Ectodermal cell (in vitro differentiated cells): ENCODE data around the gene PLLP.

Experiments used
- H3K27ac ChIP-seq: 2 replicates; pipeline ENCODE4 v1.7.0; 2013; ENCODE audit warnings: mild to moderate bottlenecking, low read depth, low read length; ENCODE audit not compliant: insufficient read depth, poor library complexity, severe bottlenecking
- H3K27me3 ChIP-seq: 2 replicates; pipeline ENCODE4 v1.7.0; 2013; ENCODE audit warnings: mild to moderate bottlenecking, low read length; ENCODE audit not compliant: insufficient read depth, control insufficient read depth, poor library complexity, severe bottlenecking
- H3K36me3 ChIP-seq: one replicate; pipeline ENCODE4 v1.7.0; 2013; ENCODE audit warnings: low read length; ENCODE audit not compliant: control insufficient read depth, insufficient read depth
- H3K4me1 ChIP-seq: one replicate; pipeline ENCODE4 v1.7.0; 2013; ENCODE audit warnings: low read length; ENCODE audit not compliant: control insufficient read depth, insufficient read depth
- H3K4me3 ChIP-seq: 2 replicates; pipeline ENCODE4 v1.7.0; 2013; ENCODE audit warnings: low read depth, low read length, control low read depth; ENCODE audit not compliant: insufficient read depth
- H3K9me3 ChIP-seq: 2 replicates; pipeline ENCODE4 v1.7.0; 2013; ENCODE audit warnings: mild to moderate bottlenecking, low read length, moderate library complexity; ENCODE audit not compliant: control insufficient read depth
- WGBS, 2 experiments: methylation state at CpG; one replicate each; pipeline ENCODE4 v1.1.7; 2013; ENCODE audit warnings: missing lambda C conversion rate in 2 of 2; 5-methylcytosine and 5-hydroxymethylcytosine counted together

The PLLP gene

GRCh38 chr16:57256601-57257395 lies 27.7 kb downstream of the PLLP start:
- Histone ChIP-seq H3K27me3 (no peaks in the 10 kb centered on the region), H3K9me3 (no peaks in the 10 kb centered on the region), H3K27ac (no peak overlapping the region), H3K4me3 (no peak overlapping the region), H3K36me3 (peaks cover 5% of the 10 kb centered on the region), H3K4me1 (no peaks in the 10 kb centered on the region)
- 92 to 93% methylated on average over 16 of the region's 16 CpGs for WGBS, 2 experiments

GRCh38 chr16:57255686-57256415 lies 28.6 kb downstream of the PLLP start:
- no peak overlapping the region for H3K27ac ChIP-seq
- no peak overlapping the region for H3K4me3 ChIP-seq
- peaks cover 14% of the 10 kb centered on the region for H3K36me3 ChIP-seq
- no peaks in the 10 kb centered on the region for H3K4me1 ChIP-seq
- H3K9me3 ChIP-seq = no peaks in the 10 kb centered on the region
- H3K27me3 ChIP-seq = no peaks in the 10 kb centered on the region
- WGBS, 2 experiments = 92 to 95% methylated on average over 10 of the region's 10 CpGs

- no peaks in the 10 kb centered on the region for H3K4me1 ChIP-seq
- H3K27ac ChIP-seq = no peak overlapping the region
- H3K27me3 ChIP-seq = no peaks in the 10 kb centered on the region
- H3K36me3 ChIP-seq = peaks cover 18% of the 10 kb centered on the region
- WGBS, 2 experiments = 100% methylated on average over 1 of the region's 1 CpG; no CpG with 5 or more reads in 1 of the 2 experiments
- H3K4me3 ChIP-seq = no peak overlapping the region
- H3K9me3 ChIP-seq = no peaks in the 10 kb centered on the region
These were observed 31.0 kb downstream of the PLLP start for GRCh38 chr16:57253466-57253865.

GRCh38 chr16:57252148-57252721 lies 32.2 kb downstream of the PLLP start:
- no peaks in the 10 kb centered on the region for H3K27me3 ChIP-seq
- H3K27ac ChIP-seq = no peak overlapping the region
- WGBS, 2 experiments = 93 to 95% methylated on average over 6 of the region's 6 CpGs
- H3K9me3 ChIP-seq = no peaks in the 10 kb centered on the region
- H3K4me1 ChIP-seq = no peaks in the 10 kb centered on the region
- no peak overlapping the region for H3K4me3 ChIP-seq
- peaks cover 18% of the 10 kb centered on the region for H3K36me3 ChIP-seq

GRCh38 chr16:57251352-57251751 lies 33.1 kb downstream of the PLLP start:
- Histone ChIP-seq H3K27ac (no peak overlapping the region), H3K36me3 (peaks cover 18% of the 10 kb centered on the region), H3K4me3 (no peak overlapping the region), H3K4me1 (no peaks in the 10 kb centered on the region), H3K27me3 (no peaks in the 10 kb centered on the region), H3K9me3 (no peaks in the 10 kb centered on the region)
- WGBS, 2 experiments = 94 to 100% methylated on average over 2 of the region's 2 CpGs

GRCh38 chr16:57245472-57246113 lies 38.9 kb downstream of the PLLP start:
- H3K4me3 ChIP-seq = peak overlapping the region; percentile 81
- no peak overlapping the region for H3K27ac ChIP-seq
- H3K4me1 ChIP-seq = no peaks in the 10 kb centered on the region
- H3K9me3 ChIP-seq = no peaks in the 10 kb centered on the region
- peaks cover 2% of the 10 kb centered on the region for H3K36me3 ChIP-seq
- WGBS, 2 experiments = 9 to 10% methylated on average over 26 to 27 of the region's 28 CpGs
- no peaks in the 10 kb centered on the region for H3K27me3 ChIP-seq

- Histone ChIP-seq H3K9me3 (no peaks in the 10 kb centered on the region), H3K4me1 (no peaks in the 10 kb centered on the region), H3K27me3 (no peaks in the 10 kb centered on the region), H3K36me3 (no peaks in the 10 kb centered on the region), H3K27ac (peak within 1 kb of the TSS; percentile 45), H3K4me3 (peak within 1 kb of the TSS; percentile 81)
- WGBS, 2 experiments = 0% methylated on average over 77 of the region's 77 CpGs
These were observed 39.6 kb downstream of the PLLP start, which contains the start of gene ARL2BP for GRCh38 chr16:57244767-57245471. ARL2BP (plus strand) TSS chr16:57245259; CDS start chr16:57245368, 109 bp downstream.

GRCh38 chr16:57244463-57244766 lies 40.1 kb downstream of the PLLP start:
- Histone ChIP-seq H3K4me3 (peak overlapping the region; percentile 81), H3K27ac (peak overlapping the region; percentile 45), H3K4me1 (no peaks in the 10 kb centered on the region), H3K9me3 (no peaks in the 10 kb centered on the region), H3K36me3 (no peaks in the 10 kb centered on the region), H3K27me3 (no peaks in the 10 kb centered on the region)
- WGBS, 2 experiments = 27 to 33% methylated on average over 9 of the region's 9 CpGs

GRCh38 chr16:57242650-57243049 lies 41.8 kb downstream of the PLLP start:
- Histone ChIP-seq H3K27ac (no peak overlapping the region), H3K4me1 (no peaks in the 10 kb centered on the region), H3K9me3 (no peaks in the 10 kb centered on the region), H3K27me3 (no peaks in the 10 kb centered on the region), H3K36me3 (no peaks in the 10 kb centered on the region), H3K4me3 (no peak overlapping the region)
- 97% methylated on average over 2 of the region's 2 CpGs for WGBS, 2 experiments
